GM21737 (cell line): ENCODE data around the gene TBC1D23.
"Not testable (repeated sequence)": the region's sequence is repeated elsewhere in the genome, so short reads cannot be mapped to it uniquely, and the experiment has no call there.

Experiments used
- ATAC-seq: cut with Tn5 transposase; IDR thresholded peaks from one replicate; pipeline ENCODE4 v1.9.1; 2021; ENCODE audit warnings: mild to moderate bottlenecking, moderate library complexity; ENCODE audit not compliant: unreplicated experiment

Gene TBC1D23

DNA sequence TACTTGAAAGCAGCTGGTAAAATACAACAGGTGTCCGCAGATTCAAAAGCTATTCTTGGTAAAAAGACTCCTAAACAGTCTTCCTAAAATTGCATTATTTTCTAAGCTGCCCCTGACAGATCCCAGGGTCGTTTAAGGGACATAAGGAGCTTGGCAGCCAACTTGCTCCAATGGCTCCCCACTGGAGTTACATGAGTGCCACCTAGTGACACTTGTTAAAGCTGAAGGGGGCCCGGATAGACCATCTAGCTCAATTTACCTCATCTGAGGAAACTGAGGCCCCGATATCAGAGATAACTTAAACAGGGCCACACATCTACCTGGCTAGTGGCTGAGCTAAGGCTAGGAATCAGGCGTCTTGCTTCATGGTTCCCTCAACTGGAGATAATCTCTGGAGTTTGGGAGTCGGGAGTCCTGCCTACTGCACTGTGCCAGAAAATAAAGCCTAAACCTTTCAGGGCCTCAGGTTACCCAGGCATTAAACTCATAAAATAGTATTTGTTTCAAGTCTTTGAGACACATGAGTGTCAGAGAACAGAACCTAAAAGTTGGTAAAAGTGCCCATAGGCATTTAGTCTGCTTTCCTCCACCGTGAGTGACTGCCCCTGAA lies 6.5 kb upstream of the TBC1D23 start:
- ATAC-seq, result peak; percentile 75

DNA sequence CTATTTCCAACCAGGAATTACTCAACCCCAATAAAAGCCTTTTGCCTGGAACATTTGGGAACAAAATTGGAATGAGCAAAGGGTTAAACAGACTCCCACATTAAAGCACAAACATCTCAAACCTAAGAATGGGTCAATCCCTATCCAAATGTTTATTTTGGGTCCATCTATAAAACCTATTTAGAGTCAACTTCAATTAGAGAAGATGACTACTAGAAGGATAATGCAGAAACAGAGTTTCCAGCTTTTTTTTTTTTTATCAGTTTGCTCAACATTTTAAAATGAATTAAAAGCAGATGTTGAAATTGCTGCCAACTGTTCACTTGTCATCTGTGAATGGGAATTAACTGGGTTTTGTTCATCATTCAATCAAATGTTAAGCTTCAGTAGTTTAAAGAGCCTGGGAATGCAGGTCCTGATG lies 4.1 kb upstream of the TBC1D23 start:
- ATAC-seq, result no peak

DNA sequence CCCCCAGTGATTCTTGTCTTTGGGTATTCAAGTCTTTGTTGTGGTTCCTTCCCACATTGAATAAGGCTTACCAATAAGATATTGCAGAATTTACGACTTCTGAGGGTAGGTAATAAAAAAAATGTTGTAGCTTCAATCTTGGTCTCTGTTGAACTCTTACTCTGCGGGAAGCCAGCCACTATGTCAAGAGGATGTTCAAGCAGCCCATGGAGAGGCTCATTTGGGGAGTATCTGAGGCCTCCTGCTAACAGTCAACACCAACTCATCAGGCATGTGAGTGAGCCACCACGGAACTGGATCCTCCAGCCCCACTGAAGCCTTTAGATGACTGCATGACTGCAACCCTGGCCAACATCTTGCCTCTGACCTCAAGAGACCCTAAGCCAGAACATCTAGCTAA lies 3.2 kb upstream of the TBC1D23 start:
- no peak for ATAC-seq

DNA sequence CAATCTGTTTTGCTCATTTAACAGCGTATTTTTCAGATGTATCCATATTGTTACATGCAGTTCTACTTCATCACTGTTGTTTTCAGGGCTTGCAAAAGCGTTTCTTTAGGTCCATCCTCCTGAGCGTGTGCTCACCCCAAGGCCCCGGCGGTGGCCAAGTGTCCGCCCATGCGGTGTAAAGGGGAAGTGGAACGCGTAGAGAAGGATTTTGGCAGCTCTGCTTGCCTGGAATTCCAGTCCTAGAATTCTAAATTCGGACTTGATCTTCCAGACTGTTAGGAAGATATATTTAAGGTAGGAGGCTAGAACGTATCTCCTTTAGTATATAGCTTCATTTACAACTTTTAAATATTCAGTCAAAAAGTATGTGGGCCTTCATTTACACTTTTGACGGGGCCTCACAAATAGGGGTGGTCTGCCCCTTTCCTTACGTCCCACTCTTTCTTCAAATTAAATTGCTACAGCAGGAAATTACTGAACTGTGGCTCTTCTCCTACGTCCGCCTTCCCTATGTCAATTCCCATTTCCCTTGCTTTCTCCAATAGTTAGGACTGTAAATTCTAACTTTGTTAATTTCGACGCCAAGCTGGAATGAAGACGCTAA lies 609 bp upstream of the TBC1D23 start:
- no peak for ATAC-seq

DNA sequence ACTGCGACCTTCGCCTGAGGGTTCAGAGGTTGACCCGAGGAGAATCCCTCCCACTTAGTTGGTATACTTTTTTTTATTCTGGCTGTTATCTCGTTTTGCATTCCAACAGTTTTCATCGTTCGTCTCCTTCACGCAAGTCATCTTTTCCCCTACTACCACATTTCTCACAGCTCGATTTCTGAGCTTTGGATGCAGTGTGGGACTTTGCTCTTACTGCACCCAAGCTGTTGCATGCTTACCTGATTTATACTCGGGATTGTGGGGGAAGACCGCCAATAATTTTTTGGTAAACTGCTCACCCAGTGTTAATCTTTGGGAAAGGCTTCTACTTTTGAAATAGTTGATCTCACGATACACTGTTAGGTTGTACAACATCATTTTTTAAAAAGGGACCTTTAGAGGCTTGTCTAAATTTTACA lies 702 bp downstream of the TBC1D23 start:
- no peak for ATAC-seq

DNA sequence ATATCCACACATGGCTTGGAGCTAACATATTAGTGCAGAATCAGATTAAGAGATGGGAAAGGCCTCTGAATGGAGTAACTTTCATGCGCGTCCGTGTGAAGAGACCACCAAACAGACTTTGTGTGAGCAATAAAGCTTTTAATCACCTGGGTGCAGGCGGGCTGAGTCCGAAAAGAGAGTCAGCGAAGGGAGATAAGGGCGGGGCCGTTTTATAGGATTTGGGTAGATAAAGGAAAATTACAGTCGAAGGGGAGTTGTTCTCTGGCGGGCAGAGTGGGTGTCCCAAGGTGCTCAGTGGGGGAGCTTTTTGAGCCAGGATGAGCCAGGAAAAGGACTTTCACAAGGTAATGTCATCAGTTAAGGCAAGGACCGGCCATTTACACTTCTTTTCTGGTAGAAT lies 2.1 kb downstream of the TBC1D23 start:
- ATAC-seq, result not testable (repeated sequence)

DNA sequence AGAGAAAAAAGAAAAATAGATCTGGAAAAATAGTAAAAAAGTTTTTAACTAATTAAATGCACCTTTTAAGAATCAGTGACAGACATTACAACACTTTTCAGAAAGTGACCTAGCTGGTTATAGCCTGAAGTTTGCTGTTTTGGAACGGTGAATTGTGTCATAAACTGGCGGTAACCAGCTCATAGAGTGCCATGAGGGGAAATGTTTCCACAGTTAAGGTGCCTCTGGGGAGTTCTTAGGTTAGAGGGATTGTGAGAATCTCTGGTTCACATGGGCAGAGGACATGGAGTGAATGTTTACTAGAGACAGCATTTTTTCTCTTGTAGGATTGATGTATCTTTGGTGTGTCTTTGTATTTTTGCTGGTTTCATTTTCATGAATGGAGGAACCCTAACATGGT lies 2.8 kb downstream of the TBC1D23 start:
- no peak for ATAC-seq

DNA sequence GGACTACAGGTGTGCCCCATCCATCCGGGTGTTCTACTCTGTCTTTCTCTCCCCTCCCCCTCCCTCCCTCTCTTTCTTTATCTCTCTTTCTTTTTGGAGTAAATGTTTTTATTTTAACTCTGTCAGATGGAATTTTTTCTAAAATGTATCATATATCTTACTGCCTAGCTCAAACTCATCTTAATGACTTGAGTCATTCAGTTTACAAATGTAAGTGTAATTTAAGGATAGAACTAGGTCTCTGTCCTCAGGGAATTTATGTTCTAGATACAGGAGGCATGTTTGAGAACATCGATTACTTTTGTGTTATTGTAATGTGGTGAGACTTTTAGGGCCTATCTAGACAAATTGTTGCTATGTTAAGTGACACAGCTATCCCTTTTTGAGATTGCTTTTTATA lies 3.5 kb downstream of the TBC1D23 start:
- ATAC-seq, result no peak

DNA sequence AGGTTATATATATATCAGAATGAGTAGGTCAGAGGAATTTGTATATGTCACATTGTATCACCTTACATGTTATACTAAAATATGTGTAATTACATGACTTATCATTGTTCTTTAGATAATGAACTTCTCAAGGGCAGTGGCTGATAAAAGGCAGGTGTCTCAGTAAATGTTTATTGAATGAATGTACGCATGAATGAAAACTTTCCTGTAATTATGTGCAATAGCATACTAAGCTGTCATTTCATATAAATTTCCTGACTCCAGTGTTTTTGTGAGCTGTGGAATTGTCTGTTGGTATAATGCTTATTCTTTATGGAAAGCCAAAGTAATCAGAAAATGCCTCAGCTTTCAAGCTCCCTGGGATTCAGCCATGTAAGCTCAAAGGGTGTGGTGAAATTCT lies 4.2 kb downstream of the TBC1D23 start:
- ATAC-seq, result no peak

DNA sequence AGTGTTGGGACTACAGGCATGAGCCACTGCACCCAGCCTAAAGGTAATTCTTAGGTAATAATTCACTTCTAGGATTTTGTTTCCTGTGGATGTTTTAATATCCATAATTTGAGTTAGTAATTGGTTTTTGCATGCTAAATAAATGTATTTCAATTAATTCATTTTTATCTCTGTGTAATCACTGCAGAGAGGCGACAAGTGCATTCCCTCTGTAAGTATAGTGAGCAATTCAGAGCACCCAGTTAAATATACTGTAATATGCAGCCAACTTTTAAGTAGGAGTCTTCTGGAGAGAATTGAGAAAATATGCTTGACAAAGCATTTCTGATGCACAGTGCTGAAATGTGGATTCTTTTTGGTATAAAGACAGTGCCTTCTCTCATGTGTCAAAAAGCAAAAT lies 5.7 kb downstream of the TBC1D23 start:
- no peak for ATAC-seq

DNA sequence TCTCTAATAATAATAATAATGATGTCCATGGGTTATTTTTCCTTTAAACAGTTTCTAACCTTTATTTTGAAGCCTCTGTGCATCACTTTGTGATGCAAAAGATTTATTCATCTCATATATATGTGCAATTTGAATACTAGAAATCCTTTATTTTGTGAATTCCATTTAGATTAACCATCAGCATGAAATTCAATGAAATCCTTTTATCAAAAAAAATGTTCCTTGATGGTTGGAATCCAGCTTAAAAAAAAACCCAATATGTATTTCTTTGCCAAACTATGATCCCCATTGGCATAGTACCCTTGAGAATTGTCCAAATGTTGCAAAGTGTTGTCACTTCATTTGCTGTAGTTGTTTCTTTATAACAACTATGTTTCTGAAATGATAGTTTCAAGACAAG lies 7.4 kb downstream of the TBC1D23 start:
- no peak for ATAC-seq

DNA sequence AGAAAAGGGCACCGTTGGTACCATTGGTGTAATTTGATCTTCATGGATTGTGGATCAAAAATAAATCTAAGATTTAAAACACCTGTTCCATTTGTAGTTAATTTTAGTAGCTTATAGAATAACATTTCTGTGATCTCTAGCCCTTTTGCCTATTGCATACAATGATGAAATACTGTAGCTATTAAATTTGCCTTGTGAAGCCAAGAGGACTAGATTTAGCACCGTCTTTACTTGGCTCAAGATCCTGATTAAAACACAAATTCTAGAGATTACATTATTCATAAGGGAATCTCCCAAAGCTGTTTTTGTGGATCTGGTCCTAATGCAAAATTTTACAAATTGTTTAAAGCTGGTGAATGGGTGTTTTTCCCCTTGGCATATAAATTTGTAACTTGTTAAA lies 8.2 kb downstream of the TBC1D23 start:
- no peak for ATAC-seq

DNA sequence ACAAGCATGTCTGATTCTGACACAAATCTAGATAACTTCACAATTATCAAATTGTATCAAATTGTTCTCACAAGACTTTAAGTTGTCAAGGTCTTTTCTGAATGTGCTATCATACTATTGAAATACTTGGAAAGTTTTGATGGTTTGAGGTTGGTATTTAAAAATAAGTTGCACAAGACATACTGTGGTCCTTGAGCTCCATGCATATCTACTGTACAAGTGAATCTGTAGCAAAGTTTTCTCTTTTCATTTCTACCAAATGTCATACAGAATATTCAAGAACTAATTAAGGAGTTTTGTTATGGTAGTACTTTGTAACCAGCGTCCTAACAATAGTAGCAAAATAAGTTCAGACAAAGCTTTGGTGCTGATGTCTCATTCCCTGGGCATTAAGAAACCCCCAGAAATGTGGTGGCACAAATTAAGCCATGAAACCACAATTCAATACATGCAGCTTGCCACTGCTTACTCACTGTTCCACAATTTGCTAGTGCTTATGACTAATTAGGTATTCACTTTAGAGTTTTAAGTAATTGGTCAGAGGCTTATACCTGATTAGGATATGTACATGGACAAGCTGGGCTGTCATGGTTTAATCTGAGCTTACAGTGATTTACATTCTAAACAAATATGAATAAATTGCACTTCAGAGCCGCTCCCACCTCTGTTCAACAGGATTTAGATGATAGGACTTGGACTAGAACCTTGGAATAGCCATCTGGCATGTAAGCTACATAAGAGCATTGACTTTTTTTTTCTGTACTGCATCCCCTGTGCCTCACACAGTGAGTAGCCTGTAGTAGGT lies 8.8 kb downstream of the TBC1D23 start:
- ATAC-seq, result no peak

DNA sequence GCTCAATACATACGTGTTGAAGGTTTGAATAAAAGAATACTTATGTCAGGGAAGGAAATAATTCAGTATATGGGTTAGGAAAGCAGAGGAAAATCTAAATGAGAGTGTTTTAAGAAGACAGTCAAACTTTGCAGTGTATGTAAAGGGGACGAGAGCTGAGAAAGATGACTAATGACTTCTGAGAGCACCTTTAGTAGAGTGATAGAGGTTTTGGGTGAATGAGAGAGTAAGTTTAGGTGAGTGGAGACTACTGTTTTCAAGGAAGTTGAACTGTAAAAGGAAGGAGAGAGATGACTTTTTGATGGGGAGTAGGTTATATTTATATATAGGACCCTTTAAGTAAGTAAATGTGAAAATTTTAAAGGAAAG lies 9.4 kb downstream of the TBC1D23 start:
- ATAC-seq, result no peak

DNA sequence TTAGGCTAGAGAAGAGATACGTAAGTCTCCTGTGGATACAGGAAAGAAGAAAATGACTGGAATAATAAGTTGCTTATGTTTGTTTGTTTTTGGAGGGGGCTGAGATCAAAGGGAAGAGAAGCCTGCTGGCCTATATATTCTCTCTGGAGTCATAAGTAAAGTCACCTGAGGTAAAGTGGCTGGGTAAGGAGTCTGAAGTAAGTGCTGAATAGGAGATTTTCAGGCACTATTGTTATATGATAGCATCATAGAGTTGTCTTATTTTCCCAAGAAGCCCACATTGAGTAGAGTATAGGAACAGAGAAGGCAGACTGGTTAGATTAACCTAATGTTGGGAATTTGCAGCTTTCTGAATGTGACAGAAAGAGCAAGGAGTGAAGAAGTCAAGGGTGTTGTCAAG lies 10.7 kb downstream of the TBC1D23 start:
- no peak for ATAC-seq

DNA sequence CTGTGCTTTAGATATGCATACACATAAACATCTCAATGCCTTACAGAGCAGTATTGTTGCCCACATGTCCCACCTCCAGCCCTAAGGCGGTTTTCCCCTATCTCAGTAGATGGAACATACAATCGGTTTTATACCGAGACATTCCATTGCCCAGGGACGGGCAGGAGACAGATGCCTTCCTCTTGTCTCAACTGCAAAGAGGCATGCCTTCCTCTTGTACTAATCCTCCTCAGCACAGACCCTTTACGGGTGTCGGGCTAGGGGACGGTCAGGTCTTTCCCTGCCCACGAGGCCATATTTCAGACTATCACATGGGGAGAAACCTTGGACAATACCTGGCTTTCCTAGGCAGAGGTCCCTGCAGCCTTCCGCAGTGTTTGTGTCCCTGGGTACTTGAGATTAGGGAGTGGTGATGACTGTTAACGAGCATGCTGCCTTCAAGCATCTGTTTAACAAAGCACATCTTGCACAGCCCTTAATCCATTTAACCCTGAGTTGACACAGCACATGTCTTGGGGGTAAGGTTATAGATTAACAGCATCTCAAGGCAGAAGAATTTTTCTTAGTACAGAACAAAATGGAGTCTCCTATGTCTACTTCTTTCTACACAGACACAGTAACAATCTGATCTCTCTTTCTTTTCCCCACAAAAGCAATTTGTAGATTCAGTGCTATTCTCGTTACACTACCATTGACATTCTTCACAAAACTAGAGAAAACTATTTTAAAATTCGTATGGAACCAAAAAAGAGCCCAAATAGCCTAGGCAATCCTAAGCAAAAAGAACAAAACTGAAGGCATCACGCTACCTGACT lies 12.2 kb downstream of the TBC1D23 start:
- not testable (repeated sequence) for ATAC-seq

DNA sequence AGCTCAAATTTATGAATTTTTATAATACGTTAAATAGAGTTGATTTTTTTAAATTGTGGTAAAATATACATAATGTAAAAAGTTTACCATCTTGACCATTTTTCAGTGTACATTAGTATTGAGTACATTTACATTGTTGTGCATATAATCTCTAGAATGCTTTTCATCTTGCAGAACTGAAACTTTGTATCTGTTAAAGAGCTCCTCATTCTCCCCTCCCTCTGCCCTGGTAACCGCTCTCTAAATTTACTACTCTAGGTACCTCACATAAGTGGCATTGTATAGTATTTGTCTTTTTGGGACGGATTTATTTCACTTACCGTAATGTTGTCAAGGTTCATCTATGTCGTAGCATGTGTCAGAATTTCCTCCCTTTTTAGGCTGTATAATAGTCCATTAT lies 13.6 kb downstream of the TBC1D23 start:
- ATAC-seq, result no peak

DNA sequence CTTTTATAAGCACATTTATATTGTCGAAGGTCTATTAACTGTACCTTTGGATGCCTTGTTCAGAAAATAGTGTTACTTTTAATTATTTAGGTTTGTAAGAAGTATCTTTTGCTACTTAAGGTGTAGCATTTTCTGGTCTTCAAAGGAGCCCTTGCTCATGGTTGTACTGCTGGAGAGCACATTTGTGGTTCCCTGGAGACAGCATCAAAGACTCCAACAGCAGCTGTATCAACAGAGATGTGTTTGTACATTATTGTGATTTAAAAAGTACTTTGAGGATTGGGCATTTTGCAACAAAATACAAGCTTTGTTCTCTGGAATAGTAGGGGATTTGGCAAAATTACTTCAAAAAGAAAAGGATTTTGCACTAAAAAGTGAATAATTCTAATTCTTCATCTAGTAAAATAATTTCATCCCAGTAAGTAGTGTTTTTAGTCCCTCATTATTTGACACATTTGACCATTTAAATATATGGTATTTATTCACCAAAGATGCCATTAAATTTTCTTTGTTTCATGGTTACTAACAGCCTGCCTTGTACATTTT lies 16.5 kb downstream of the TBC1D23 start:
- ATAC-seq, result no peak

DNA sequence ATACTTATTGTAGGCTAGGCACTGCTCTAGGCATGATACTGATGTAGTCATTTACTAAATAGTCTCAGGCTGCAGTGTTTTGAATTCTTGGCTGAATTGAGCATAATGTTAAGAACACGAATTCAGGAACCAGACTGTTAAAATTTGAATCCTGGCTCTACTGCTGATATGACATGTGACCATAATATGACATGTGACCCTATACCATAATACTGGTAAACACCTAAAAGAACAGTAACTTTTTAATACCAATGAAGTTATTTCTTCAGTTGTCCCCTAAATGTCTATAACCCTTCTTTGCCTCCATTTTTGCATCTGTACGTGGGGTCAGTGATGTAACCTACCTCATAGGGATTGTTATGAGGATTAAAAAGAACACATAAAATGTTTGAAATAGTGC lies 18.1 kb downstream of the TBC1D23 start:
- no peak for ATAC-seq

DNA sequence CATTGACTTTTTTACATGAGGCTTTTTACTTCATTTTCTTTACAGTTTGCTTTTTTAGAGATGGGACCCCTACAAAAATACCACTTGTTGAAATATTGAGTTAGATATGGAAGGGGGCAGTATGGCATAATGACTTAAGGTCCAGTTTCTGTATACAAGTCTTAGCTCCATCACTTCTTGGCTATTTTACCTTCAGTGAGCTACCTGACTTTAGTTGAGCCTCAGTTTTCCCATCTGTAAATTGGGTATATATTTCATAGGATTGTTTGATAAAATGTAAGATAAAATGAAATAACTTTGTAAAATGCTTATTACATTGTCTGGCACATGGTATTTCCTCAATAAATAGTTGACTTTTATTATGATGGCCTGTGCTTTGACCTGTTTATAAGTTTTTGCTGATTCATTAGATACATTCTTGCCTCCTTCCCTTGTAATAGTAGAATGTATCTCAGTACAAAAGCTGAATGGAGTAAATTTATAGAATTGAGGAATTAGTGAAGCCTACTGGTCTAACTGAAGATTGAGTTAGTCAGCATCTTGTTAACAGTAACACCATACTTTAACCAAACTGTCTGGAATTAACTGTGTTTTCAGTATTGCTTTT lies 27.6 kb downstream of the TBC1D23 start:
- ATAC-seq, result no peak

DNA sequence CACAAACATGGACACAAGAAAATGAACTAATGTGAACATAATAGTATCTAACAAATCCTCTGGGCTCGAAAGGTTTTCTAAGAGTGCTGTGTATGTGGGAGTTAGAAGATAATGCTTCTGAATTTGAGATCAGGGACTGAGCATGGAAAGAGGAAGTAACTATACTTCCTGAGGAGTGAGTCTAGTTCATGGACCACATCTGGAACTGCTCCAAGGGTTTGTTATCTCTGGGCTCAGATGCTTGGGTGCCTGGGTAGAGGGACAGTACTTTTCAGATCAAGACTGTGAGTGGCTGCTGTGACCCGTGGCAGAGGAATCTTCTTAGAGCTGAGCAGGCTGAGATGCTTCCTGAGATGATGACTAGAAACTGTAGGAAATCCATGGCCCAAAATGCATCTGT lies 28.5 kb downstream of the TBC1D23 start:
- ATAC-seq, result no peak
